HL-60/S4 treated with phorbol 12-myristate 13-acetate at 8.2 ng/mL for 4 days and 3 days (cell line): ENCODE results near the gene STARD13.

Experiments used
- in situ Hi-C: fragments of 300-500 bp; cut with MboI; formaldehyde crosslinking; loops from 2 replicates; pipeline ENCODE4 v1.15.0; 2022; ENCODE audit warnings: low sequenced_read_pairs

The STARD13 gene

DNA sequence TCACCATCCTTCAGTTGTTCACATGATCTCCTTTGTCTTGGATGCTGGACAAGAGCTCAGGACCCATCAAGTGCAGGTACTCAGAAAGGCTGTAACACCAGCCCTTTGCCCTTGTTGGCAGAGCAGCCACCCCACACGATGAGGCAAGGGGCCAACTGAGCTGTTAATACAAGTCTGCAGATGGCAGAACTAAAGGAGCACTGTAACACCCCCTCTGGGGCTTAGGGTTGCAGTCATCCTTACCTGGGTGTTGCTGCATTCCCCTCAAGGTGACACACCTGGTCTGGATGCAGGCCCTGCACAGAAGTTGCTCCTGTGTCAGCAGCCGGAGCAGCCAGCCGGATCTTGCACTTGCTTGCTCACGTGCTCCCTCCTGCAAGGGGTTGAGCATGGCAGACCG, 52.0 kb downstream of the STARD13 start:
- in situ Hi-C loops = no loop called here

DNA sequence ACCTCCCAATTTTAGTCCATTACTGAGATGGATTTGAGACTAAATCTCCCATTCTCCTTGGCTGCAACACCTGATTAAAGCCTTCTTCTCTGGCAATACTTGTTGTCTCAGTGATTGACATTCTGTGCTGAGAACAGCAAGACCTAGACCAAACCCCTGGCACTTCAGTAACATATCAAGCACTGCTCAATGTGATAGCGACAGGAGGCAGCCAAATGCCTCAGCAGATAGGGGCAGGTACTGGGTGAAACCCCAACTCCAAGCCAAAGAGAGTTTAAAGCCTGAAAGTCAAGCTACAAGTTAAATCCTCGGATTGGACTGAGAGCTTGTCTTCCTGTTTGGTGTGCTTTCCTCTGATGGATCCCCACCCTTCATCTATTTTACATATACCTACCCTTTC, 52.7 kb downstream of the STARD13 start:
- in situ Hi-C loops = no loop called here

DNA sequence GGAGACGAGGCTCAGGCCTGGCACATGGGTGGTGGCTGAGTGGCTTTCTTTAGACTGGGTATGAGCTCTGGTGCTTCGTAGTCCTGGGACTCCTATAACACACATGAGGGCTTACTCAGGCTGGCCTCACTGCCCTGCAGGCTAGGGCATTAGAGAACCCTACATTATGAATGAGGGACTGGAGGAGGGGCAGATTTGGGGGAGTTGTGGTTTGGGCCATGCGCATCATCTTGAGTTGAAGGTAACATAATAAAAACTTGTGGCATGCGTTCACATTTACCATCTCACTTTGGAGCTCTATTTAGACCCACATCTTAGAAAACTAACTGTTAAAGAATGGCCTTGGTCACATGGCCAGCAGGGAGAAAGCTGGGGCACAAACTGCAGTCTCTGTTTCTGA, 54.2 kb downstream of the STARD13 start:
- in situ Hi-C loops = no loop called here

DNA sequence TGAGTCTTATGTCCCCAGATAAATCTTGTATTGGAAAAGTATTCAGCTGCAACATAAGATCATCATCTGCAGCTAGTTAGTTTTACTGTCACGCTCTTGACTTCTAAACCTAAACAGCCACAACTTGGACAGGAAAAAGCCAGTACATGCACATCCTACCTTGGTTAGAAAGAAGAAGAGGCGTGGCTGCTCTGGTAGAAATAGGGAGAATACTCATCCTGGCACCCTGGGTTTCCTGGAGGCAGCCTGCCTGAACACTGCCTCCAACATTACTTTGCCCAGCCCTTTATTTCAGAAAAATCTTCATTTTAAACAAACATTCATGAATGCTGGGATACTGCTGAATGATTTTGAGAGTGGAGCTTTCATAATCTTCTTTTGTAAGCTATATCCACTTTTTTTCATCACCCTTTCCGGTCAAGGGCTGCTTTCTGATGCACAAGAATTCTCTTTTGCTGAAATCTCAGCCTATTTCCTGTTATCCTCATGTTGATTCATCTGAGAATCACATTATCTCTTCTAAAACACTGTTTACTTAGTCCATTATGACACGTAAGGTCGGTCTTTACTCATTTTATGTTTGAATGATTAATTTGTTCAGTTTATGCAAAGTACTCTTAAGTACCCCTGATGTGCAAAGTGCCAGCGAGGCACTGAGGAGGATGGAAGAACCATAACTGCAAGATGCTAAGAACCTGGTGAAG, 55.2 kb downstream of the STARD13 start:
- in situ Hi-C loops = no loop called here

DNA sequence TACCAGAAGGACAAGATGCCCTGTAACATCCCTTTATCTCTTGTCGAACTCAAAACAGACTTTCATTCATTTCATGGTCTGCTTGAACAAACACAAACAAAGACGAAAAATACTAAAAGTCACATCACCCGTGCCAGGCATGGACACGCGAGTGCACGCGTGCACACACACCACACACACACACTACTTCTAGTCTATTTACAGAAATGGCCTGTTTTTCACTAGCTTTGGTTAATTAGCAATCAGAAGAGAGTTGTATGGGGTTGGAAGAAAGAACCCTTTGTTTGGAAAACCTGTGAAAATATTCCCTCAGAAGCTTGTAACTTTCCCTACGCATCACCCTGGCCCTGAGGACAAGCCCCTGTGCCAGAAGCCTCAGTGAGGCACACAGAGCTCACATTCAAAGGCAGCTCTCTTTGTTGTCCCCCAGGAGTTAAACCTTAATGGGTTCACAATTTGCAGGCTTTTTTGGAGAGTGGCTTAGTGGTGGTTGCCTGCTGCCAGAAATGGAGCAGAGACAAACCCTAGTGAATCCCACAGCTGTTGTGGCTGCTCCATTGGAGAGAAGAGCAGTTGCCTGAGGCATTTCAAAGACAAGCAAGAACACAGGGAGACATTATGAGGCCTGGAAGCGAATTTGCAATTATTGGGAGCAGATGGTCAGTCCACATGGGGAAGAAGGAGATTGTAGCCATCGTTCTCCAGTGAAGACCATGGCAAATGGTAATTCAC, 55.9 kb downstream of the STARD13 start:
- in situ Hi-C loops = no loop called here

DNA sequence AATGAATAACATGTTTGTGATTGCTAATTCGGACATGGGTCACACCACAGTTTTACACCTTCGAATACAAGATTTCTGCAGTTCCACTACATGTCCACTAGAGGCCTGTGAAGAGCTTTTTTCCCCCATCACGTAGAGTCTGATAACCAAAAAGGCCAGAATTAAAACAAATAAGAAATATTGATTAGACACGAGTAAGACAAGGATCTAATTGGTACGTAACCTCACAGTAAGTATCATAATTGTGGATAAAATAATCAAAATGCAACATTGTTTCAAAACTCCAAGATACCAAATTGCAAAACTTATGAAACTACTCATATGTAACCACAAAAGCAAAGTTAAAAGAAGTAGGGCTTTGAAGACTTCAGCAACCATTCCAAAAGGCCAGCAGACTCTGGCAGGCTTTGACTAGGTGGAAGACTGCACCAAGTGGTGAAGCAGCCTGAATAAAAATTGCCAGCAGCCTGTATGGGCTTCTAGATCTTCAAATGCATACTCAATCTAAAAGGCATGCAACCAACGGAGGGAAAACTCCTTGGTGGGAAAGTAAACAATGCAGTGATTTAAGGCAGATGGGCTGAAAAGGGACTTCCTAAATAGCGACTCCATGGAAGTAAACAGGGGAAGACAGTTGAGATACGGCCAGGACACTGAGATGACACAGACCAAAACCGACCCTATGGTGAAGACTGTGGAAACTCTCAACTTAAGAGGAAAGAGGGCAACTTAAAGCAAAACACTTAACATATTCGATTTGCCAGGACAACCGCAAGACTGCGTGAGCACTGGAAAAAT, 56.7 kb downstream of the STARD13 start:
- in situ Hi-C loops = no loop called here

DNA sequence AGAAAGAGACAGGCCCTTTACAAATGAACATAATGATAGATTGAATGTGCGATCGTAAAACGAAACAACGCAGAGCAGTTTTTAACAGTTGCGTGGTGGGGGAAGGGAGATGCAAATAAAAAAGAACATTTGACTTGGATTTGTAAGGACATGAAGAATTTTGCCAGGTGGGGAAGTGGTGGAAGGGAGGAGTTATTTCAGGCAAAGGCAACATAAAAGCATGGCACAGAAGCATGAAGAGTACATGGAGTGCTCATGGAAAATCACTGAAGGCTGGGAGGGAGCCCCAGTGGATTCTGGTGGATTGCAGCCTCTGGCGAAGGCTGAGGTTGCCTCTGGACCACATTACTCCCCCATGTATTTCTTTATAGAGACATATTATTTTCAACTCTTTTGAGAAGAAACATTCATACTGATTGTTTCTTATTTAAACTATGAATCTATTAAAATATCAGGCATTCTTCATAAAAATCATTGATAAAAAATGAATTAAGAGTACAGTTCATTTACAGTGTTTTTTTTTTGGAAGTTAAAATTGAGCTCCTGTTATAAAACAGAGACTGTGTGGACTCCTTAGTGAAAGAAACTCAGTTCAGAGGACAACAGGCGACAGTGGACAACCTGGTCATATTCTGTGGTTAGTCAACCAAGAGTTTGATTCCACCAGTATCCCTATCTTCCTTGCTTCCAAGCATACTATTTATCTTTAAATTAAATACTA, 57.5 kb downstream of the STARD13 start:
- in situ Hi-C loops = no loop called here

DNA sequence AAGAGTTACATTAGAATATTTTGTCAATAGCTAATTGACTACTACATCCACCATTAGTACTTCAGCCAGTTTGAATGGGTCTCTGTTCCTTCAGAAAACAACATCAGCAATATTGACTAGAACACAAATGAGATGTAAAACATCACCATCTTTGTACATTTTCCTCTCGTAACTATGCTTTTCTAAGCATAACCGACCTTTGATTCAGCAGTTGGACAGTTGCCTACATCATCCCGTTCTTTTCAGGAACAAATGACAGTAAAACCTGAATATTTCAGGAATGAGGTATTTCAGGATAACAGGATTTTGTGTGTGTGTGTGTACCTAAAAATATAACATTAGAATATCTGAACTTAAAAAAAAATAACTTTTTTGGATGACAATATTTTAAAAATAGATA, 60.9 kb downstream of the STARD13 start:
- in situ Hi-C loops = no loop called here

DNA sequence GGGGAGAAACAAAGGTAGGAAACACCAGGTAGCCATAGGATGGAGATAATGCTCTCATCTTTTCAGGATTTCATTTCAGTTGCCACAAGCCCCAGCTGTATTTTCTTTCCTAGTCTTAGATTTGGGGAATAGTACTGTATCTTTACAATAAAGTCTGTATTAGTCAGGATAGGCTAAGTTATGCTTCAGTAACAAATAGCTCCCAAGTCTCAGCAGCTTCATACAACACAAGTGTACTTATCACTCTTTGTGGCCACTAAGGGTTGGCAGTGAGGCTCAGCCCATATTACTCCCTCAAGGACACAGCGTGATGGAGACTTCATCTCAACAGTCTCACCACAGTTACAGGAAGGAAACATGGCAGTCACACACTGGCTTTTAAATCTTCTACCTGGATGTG, 61.4 kb downstream of the STARD13 start:
- in situ Hi-C loops = no loop called here

DNA sequence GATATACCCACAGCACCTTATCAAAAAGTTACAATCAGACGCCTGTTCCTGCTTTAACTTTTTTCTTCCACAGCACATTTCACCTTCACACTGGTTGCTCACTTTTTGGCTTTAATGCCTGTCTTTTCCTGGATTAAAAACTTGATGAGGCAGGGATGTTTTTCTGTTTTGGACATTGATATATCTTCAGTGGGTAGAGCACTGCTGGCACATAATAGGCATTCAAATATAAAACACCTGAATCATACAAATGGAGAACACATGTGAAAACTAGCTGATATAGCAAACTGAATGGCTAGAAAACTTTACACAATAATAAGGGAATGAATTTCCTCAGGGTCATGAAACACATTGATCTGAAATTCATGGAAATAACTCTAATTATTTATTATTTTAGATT, 65.6 kb downstream of the STARD13 start:
- in situ Hi-C loops = no loop called here

DNA sequence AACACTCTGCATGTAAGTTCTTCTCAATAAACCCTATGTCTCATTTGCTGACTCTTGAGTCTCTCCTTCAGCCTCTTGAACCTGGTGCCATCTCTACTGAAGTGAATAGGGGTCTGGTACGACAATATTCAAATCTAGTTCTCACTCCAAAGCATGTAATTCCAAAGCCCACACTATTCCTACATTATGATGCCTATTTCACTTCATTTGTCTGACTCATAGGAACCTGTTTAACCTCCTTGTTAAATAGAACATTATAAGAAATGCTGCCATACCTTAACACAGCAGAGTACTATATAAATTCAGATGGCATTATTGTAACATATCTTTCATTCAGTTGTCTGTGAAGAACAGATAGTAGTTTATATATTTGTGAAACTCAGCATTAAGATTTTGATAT, 67.1 kb downstream of the STARD13 start:
- in situ Hi-C loops = no loop called here

DNA sequence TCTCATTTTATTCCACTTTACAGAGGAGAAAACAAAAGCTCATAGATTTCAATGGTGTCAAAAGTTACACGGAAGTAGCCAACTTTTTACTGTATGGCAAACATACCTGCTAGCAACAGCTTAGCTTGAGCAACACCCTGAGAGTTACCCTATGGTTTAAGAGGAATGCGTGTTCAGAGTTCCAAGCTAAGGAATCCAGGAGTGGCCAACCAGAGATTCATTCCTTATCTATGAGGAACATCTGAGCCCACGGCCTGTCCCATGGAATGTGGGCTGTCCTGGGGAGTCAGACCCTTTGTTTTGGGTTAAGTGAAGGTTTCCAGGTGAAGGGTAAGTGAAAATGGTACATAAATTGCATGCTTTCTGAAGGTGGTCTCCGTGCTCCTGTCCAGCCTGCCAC, 67.5 kb downstream of the STARD13 start:
- in situ Hi-C loops = no loop called here

DNA sequence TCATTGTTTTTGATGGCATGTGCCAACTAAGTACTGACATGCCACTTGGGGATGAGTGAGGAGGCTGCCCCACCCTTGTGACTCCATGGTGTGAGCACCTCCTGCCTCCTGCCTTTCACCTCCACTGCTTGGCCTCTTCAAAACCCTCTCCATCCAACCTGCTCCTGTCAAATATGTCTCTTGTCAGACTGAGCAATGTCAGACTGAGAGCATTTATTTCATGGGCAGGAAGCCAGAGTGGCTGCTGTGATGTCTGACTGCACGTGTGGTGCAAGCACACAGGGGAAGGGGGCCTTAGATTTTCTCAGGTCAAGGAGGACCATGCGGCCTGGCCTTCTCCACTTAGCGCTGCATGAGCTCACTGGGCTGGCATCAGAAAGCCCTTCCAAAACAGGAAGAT, 68.3 kb downstream of the STARD13 start:
- in situ Hi-C loops = no loop called here

DNA sequence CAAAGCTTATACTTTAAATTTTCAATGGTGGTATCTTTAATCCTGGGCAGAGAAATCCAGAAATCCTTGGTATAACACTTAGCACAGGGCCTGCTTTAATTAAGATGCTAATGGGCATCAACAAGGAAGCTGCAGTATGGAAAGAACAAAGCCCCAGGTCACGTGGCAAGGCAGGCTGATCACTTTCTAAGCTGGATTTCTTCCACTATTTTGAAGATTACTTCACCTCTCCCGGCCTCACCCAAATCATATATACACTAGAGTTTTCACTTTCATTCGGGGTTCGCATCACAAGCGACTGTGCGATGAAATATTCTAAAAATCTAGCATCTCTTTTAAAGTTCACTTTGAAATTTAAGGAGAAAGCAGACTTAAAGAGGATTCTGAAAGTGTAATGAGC, 71.8 kb downstream of the STARD13 start:
- in situ Hi-C loops = no loop called here

DNA sequence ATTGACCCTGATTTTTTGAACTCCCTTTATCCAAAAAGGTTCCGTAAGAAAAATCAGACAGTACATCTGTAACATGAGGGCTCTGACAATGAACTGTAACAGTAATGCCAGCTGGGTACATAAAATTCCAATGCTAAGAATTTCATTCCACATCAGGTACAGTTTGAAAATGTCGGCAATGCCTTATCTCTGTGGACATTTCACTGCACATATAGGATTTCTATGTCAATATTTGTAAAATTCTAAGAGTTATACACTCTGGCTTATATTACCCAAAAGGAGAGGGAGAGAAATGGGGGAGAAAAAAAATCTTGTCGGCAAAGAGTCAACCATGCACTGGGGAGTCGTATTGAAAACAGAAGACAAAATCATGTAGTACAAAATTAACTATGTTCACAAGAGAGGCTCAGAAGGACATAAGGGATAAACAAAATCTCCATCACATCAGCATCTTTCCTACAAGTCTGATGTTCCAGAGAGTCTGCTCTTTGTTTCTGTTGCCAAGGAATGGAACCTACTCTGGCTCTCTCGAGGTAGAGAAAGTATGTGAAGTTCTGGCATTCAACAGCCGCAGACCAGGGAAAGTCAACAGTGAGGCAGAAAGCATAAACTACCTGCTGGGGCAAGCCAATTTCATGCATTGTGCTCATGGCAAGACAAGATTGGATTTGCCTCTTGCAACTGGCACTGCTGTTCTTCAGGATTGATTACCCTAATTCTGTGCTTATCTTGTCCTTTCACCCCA, 72.4 kb downstream of the STARD13 start:
- in situ Hi-C loops = no loop called here

DNA sequence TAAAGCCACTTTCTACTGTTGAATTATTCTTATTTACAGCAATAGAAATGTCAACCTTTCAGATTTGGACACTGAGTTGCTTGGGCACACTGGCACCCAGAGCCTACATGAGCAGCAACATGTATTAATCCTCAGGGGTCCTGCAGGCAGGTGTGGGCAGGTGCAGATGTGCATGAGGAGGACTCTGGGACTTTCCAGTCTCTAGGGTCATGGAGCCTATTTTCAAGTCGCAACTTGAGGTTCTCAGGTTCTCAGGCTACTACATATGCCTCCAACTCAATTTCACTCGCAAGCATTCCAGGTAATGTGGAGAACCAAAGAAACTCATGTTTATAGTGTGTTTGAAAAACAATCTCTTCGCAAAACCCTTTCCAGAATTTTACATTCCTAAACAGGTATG, 73.2 kb downstream of the STARD13 start:
- in situ Hi-C loops = no loop called here

DNA sequence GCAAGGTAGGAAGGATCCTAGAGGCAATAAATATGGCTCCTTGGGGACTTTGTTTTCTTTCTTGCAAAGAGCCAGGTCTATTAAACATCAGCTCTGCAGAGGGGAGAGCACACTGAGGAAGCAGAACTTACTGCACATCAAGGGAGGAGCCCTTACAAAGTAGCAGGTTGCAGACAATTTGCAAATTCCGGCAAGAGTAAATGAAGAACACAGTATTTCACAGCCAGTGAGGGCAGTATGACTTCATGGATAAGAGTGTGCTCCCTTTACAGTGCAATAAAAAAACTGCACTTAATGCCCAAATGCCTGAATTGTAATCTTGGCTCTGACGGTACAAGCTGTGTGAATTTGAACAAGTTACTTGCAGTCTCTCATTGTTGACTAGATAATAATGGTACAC, 75.5 kb downstream of the STARD13 start:
- in situ Hi-C loops = no loop called here

DNA sequence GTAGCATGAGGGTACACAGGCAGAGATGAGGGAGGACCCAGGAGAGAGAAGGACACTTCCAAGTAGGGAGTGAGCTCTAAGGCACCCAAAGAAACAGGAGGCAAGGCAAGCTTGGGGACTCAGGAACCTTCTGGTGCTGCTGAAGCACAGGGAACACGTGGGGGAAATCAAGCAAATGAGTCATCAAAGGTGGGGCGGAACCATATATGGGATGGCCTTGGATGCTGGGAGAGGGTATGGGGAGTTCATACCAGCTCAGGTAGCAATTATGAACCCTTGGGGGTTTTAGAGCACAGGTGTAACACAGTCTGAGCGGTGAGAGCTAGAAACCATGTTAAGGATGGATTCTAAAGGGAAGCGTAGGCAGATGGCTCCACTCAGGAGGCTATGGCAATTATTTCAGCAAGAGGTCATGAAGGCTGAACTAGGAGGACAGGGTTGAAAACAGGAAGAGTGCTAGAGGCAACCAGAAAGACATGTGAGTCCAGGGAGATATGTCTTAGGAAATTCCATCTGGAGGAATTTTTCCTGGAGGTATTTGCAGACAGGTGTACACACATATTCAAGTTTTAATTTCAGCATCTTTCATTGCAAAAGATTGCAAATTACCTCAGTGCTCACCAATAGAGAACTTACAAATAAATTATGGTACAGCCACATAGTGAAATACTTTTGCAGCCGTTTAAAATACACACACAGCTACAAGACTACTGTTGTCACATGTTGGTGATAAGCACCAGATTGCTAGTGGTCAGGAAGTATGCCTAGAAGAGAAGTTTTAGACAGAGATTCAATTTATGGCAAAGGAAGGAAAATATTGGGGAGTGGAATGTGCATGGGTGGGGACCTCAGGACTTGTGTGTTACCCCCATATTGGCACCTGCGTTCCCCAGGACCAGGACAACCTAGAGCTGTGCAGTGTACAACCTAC, 77.0 kb downstream of the STARD13 start:
- in situ Hi-C loops = no loop called here

DNA sequence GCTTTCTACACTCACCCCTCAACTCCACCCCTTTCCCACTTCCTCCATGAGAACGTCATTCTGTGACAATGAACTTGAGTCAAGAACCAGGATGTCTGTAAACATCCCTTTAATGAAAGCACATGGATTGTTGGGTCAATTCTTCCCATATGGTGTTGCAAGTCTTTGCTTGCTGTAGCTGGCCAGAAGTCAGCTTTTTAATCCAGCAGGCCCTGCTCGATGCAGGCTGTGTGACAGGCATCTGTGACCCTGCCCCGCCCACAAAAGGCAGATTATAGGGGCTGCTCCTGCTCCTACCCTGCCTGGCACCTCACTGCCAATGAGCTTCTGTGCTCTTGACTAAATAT, 78.0 kb downstream of the STARD13 start:
- in situ Hi-C loops = no loop called here
